SW 1271 (cell line): Measurements from ENCODE around the gene CPEB2.

ENCODE experiments used
- DNase-seq, 2 experiments: peaks; one replicate each; lab custom pipeline; 2025; lab: John Stamatoyannopoulos, UW

Gene CPEB2

GRCh38 chr4:15117270-15117946 is 115.1 kb downstream of the CPEB2 start:
- no peak for DNase-seq

- no peak for DNase-seq
Measured at GRCh38 chr4:15118292-15118691, 116.0 kb downstream of the CPEB2 start.
